Skeletal muscle cell (primary cell): Measurements from ENCODE around the gene LSMEM2.

ENCODE experiments used
- DNase-seq: peaks from one replicate; pipeline ENCODE4 v3.0.0-alpha.2; 2010; ENCODE audit warnings: low read depth
- H3K4me3 ChIP-seq: 2 replicates; pipeline ENCODE4 v1.5.1; 2011; ENCODE audit warnings: low read depth, mild to moderate bottlenecking, control low read depth, low read length, moderate library complexity

LSMEM2 gene

GRCh38 chr3:50278880-50279224 lies at the start of gene LSMEM2:
LSMEM2 (plus strand) TSS chr3:50279087; CDS start chr3:50279114, 27 bp downstream.
- DNase-seq = no peak
- H3K4me3 ChIP-seq = no peak within 1 kb of the TSS

DNA sequence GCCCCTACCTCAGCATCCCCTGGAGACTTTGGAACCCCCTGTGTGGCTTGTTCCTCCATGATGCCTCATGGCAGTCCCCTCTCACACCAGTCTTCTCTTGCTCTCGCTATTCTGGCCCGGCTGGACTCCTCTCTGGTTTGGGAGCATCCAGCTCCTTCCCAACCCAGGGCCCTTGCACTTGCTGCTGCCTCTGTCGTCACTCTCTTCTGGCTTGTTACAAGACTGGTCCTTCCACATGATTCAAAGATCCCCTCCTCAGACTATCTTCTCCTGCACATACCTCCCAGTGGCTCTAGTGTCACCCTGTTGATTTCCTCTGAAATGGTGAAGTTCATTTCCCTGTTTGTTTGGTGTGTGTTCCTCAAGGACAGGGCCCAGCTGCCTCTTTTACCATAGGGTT lies 49.4 kb upstream of the LSMEM2 start:
- DNase-seq = no peak
- no peak overlapping the region for H3K4me3 ChIP-seq

DNA sequence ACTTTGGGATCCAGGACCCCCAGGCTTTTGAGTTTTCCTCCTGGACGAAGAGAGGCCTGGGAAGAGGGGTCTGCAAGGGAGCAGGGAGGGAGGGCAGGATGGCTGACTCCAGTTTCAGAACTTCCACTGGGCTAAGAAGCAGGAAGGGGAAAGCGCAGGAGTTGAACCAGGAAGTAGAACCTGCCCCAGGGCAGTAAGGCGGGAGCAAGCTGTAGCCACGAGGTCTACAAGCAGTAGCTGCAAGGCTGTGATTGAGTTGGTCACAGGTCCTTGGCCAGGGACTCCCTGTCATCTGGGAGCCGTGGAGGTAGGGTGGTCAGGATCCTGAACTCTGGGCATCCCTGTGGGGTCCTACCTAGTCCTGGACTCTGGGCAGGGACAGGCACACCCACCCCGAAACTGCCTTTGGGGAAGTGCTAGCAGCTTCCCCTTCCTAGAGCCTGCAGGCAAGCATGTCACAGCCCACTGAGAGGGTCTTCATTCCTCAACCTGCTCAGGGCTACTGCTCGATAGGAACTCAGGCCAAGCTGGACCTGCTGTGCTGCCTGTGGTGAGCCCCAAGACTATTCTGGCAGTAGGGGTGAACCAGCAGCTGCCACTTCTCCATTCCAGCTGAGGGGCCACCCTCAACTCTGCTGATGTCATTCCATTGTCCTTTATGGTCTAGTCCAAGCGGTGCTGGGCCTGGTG lies 48.6 kb upstream of the LSMEM2 start:
- no peak for DNase-seq
- no peak overlapping the region for H3K4me3 ChIP-seq

DNA sequence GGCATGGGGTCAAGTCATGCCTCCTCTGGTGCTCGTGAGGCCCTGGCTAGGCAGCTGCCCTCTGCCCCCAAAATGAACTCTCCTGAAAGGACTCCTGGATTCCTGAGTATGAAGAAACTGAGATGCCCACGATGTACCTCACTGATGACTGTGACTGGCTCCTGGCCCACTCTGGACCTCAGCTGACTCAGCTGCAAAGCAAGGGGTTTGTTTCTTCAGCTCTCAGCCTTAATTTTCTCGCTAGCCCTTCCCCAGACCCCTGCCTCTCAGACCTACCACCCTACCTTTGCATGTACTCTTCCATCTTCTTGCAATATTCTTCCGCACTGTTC lies 48.1 kb upstream of the LSMEM2 start:
- H3K4me3 ChIP-seq = no peak overlapping the region
- DNase-seq = no peak

- H3K4me3 ChIP-seq = no peak overlapping the region
- no peak for DNase-seq
These were observed 47.3 kb upstream of the LSMEM2 start for GRCh38 chr3:50231581-50231980.

GRCh38 chr3:50232303-50232702 lies 46.6 kb upstream of the LSMEM2 start:
- no peak overlapping the region for H3K4me3 ChIP-seq
- no peak for DNase-seq

DNA sequence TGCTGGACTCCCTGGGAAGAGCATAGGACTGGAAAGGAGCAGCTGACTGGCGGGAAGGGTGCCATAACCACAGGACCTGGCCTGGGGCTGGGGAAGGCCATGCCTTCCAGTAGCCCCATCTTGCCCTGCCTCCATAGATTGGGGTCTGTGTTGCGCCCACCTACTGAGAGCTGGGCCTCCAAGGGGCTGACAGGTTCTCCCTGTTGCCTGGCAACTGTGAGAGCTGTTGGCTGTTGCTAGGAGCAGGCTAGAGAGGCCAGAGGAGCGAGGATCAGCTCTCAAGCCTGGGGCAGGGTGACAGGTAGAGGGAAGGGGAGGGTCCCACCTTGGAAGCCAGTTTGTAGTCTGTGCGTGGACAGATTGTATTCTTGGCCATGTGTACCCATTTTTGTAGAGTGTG lies 45.7 kb upstream of the LSMEM2 start:
- no peak for DNase-seq
- no peak overlapping the region for H3K4me3 ChIP-seq

DNA sequence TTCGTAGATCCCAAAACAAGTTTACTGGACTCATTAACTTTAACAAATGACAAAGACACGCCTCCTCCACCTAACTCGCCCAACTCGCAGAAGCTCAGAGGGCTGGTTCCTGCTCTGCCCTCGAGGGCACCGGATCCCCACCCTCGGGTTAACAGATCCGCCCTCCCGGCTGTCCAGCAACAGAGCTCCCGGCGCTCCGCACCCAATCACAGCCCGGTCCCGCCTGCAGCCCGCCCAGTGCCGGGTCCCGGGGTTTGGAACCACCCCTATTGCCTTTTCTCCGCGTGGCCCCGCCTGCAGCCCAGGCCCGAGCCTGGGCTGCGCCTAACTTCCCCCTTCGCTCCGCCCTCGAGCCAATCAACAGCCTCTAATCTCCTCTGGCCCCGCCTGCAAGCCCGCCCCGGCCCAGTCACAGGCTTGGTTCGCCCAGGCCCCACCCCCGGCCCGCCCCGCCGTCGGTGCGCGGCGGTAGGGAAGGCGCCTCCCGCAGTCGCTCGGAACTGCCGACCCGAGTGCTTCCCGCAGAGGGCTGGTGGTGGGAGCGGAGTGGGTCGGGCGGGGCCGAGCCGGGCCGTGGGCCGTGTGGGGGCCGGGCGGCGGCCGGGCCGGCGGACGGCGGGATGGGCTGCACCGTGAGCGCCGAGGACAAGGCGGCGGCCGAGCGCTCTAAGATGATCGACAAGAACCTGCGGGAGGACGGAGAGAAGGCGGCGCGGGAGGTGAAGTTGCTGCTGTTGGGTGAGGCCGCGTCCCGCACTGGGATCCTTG lies 43.0 kb upstream of the LSMEM2 start, which contains the start of gene GNAI2:
Gene GNAI2 (plus strand): TSS at position 489 of the 768 bp plus-strand sequence. CDS start 132 bp downstream, at position 621.
- peak within 1 kb of the TSS; percentile 81 for H3K4me3 ChIP-seq
- DNase-seq = peak; percentile 92

- DNase-seq = no peak
- H3K4me3 ChIP-seq = peak overlapping the region; percentile 81
These were observed 42.3 kb upstream of the LSMEM2 start for GRCh38 chr3:50236484-50237132.

- H3K4me3 ChIP-seq = peak overlapping the region; percentile 81
- DNase-seq = no peak
These were observed 41.7 kb upstream of the LSMEM2 start for GRCh38 chr3:50237133-50237651.

GRCh38 chr3:50237754-50238548 lies 40.9 kb upstream of the LSMEM2 start:
- DNase-seq = peak; percentile 57
- peak overlapping the region; percentile 81 for H3K4me3 ChIP-seq

DNA sequence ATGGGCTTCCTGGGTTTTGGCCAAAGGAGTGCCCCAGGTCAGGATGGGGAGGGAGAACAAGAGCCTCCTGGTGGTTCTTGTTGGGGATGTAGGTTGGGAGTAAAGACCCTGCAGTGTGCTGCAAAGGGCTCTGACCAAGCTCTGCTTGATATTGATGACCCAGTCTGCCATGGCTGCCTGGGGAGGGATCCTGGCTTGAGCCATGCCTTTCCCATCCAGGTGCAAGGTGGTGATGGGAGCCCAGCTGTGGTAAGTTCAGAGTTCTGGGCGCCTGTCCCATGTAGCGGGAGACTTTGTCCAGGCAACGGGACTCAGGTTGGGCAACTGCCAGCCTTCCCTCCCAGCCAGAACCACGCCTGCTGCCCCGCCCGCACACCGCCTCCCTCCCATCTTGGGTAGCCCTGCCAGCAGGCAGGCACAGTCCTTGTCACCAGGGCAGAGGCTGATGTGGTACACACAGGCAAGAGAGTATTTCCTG lies 40.3 kb upstream of the LSMEM2 start:
- no peak for DNase-seq
- peak overlapping the region; percentile 81 for H3K4me3 ChIP-seq

DNA sequence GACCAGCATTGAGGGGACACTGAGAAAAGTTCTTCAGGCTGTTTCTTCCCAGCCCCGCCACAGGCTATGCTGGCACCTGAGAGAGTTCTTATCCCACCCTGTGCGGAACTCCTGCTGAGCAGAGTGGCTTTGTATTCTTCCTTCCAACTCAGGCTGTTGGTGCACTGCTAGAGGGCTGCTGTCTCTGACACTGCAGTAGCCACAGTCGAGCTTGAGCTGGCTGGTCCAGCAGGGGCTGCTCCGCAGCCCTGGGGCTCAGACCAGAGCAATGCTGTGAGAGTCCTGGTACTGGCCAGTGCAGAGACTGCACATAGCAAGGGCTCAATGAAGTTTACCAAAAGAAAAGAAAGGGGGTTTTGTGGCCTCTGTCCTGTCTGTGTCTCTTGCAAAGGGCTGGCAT lies 39.2 kb upstream of the LSMEM2 start:
- DNase-seq = no peak
- H3K4me3 ChIP-seq = no peak overlapping the region

GRCh38 chr3:50241163-50241562 lies 37.7 kb upstream of the LSMEM2 start:
- H3K4me3 ChIP-seq = no peak overlapping the region
- DNase-seq = no peak

DNA sequence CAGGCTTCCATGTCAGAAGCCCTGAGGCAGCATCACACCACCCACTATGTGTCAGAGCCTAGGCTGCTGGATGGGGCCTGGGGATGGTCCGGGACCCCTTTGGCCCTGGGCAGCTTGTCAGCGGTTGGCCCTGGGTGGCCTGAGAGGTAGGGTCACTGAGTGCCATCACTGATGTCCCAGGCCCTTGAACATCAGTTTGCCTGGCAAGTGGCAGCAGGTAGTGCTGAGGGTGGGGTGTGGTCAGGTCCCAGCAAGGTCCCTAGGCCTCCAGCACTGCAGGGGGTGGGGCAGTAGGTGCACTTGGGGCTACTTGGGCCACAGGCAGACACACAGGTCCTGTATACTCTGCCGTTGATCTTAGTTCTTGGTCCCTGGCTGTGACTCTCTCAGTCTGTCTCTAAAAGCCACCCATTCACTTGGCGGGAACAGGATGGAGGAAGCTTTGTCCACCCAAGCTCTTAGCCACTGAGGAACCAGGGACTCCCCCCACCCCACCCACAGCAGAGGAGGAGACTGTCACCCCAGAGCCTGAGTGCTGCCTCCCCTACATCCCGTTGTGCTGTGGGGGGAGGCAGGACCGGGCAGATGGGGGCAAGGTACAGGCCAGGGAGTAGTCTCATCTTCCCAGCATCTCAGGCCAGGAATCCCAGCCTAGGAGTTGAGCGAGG lies 37.0 kb upstream of the LSMEM2 start:
- no peak overlapping the region for H3K4me3 ChIP-seq
- DNase-seq = no peak

DNA sequence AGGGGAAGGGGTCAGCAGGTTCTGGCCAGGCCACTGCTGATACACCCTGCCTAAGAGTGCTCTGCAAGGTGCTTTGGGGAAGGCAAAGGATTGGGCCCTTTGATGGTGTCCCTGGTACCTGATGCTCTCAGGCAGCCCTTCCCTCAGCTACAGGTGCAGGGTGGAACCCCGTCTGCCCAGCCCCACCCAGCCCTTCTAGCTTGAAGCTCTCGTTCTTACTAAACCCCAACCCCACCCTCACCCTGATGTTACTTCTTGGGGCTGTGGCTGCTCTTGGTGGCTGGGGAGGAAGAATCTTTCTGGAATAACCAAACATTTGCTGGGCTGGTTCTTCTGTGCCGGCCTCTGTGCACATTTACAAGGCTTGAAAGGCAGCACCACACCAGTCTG lies 36.5 kb upstream of the LSMEM2 start:
- H3K4me3 ChIP-seq = no peak overlapping the region
- DNase-seq = no peak

- DNase-seq = no peak
These were observed 35.9 kb upstream of the LSMEM2 start for GRCh38 chr3:50242851-50243542.

GRCh38 chr3:50243543-50243895 lies 35.4 kb upstream of the LSMEM2 start:
- no peak overlapping the region for H3K4me3 ChIP-seq

More at GRCh38 chr3:50242851-50243542, 35.9 kb upstream of the LSMEM2 start:
- no peak overlapping the region for H3K4me3 ChIP-seq

More at GRCh38 chr3:50243543-50243895, 35.4 kb upstream of the LSMEM2 start:
- no peak for DNase-seq
